ENCODE data around the gene HCFC2.

Gene HCFC2

DNA sequence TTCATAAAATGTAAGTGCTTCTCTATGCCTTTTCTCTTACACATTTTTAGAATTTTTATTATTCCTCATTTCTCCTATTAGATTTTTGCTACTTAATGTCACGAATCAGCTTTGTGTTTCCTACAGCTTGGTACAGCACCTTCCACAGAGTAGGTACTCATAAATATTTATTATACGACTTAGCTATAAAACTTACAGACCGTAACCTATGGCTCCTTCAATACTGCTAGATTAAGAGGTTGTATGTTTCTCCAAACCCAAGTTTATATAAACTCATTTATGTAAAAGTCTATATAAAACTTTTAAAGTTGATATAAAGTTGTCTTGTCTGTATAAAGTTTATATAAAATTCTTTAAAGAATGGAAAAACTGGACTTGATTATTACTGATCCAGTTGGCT is 62.2 kb downstream of the HCFC2 start:
- no peak overlapping the region for H3K27ac ChIP-seq
- TF ChIP-seq, protein P1, sequence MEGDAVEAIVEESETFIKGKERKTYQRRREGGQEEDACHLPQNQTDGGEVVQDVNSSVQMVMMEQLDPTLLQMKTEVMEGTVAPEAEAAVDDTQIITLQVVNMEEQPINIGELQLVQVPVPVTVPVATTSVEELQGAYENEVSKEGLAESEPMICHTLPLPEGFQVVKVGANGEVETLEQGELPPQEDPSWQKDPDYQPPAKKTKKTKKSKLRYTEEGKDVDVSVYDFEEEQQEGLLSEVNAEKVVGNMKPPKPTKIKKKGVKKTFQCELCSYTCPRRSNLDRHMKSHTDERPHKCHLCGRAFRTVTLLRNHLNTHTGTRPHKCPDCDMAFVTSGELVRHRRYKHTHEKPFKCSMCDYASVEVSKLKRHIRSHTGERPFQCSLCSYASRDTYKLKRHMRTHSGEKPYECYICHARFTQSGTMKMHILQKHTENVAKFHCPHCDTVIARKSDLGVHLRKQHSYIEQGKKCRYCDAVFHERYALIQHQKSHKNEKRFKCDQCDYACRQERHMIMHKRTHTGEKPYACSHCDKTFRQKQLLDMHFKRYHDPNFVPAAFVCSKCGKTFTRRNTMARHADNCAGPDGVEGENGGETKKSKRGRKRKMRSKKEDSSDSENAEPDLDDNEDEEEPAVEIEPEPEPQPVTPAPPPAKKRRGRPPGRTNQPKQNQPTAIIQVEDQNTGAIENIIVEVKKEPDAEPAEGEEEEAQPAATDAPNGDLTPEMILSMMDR (conservative IDR thresholded peaks at IDR 0.05) = no peak
- no peak for TF ChIP-seq ZFX (IDR thresholded peaks at IDR 0.05)

DNA sequence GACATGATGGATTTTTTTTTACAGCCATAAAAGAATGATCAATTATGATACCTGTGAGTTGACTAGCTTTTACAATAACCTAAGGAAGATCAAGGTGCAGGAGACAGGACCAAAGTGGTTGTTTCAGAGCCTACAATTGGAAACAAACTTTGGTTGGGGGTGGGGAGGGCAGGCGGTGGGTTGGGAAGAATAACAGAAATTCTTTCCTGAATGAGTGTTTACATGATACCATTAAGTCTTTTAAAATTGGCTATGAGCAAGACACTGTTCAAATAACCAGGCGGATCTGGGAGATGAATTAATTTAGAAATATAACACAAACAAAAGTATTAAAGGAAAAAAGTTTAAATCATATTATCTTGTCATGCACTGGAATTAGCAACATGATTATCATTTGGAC is 66.4 kb downstream of the HCFC2 start:
- H3K27ac ChIP-seq = no peak overlapping the region
- TF ChIP-seq, protein P1 (conservative IDR thresholded peaks at IDR 0.05) = no peak
- no peak for TF ChIP-seq ZFX (IDR thresholded peaks at IDR 0.05)

DNA sequence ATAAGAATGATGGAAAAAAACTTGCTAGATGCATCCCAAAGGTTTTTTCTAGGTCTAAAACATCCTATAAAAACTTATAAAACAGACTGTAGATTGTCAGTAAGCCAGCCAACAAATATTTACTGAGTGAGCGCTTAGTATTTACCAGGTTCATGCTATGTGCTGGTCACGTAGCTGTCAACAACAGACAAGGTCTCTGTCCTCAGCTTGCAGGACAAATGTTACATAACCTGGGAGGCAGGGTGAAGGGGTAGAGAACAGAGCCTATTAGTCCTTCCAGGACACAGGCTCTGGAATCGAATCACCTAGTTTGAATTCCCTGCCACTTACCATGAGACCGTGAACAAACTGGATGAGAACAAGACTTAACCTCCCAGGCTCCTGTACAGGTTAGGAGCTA is 67.3 kb downstream of the HCFC2 start:
- H3K27ac ChIP-seq = no peak overlapping the region
- TF ChIP-seq, protein P1 (conservative IDR thresholded peaks at IDR 0.05) = no peak
- TF ChIP-seq ZFX (IDR thresholded peaks at IDR 0.05) = no peak

DNA sequence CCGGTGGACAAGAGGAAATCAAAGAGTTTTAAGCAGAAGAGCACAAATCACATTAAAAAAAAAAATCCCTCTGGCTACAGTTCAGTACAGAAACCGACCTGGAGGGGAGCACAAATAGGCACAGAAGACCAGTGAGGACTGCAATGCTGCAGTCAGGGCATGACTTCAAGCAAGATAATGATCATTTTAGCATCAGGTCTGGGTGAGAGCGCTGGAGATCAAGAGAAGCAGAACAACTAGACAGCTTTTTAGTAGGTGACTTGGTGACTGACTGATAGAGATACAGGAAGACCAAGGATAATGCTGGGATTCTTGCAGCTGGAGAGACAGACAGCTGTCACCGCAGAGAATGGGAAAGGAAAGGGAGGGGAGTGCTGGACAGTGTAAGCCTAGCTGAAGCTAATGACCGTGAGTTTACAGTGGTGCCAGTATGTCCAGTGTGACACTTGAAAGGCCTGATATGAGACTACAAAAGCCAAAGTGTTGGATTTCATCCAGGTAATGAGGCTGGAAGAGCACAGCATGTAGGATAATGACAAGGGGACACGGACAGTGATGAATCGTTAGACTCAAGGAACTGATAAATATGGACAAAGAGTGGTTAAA is 68.1 kb downstream of the HCFC2 start:
- peak overlapping the region; percentile 24; the same call in 1 of the 2 replicates for H3K27ac ChIP-seq
- no peak for TF ChIP-seq ZFX (IDR thresholded peaks at IDR 0.05)
- TF ChIP-seq, protein P1 (conservative IDR thresholded peaks at IDR 0.05) = no peak

DNA sequence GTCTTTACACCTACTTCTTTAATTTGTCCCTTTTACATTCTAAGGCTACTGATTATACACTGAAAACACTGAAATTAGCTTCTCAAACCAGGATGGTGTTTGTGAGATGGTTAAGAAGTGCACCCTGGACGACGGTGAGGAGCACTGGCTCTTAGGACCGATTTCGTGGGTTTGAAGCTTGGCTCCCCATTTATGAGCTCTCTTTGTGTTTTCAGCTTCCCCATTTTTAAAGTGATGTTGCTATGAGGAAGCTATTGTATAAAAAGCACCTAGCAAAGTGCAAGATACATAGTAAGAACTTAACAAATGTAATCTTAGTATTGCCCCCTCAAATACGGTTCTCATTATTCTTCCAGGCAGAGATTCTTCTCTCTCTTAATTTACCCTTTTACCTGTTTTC is 69.0 kb downstream of the HCFC2 start:
- TF ChIP-seq, protein P1 (conservative IDR thresholded peaks at IDR 0.05) = no peak
- TF ChIP-seq ZFX (IDR thresholded peaks at IDR 0.05) = no peak
- H3K27ac ChIP-seq = no peak overlapping the region

DNA sequence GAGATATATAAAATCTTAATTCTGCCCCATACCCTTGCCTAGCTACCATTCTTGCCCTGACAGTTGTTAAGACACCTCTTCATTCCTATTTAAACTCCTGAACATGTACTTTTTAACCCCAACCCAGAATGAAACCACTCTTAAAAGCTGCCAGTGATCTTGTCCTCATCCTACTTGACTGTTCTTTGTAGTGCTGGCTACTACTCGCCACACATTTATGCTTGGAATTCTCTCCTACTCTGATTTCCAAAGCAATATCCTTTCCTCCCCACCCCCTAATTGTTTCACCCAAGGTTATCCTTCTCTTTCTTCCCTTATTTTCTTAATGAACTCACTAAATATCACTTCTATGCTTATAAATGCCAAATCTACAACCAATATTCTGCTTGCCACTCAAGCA is 69.5 kb downstream of the HCFC2 start:
- H3K27ac ChIP-seq = no peak overlapping the region
- TF ChIP-seq, protein P1 (conservative IDR thresholded peaks at IDR 0.05) = no peak
- no peak for TF ChIP-seq ZFX (IDR thresholded peaks at IDR 0.05)

DNA sequence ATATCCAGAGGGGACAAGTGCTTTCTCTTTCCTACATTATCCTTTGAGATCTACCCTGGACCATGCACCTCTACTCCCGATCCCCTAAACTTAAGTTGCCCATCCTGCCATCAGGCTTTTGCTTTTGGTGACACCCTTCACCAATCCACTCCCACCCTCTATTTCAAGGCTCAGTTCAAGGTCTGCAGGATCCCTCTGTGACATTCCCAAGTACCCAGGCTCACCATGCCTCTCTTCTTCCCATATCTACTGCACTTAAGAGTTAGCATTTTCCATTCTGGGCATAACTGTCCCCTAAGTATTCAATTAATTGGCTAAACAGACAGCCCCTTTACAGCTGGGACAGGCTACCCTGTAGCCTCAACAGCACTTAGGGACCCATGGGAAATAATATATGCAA is 70.6 kb downstream of the HCFC2 start:
- TF ChIP-seq, protein P1 (conservative IDR thresholded peaks at IDR 0.05) = no peak
- TF ChIP-seq ZFX (IDR thresholded peaks at IDR 0.05) = no peak
- no peak overlapping the region for H3K27ac ChIP-seq

Data from C4-2B (cell line).